Smooth muscle cell of the brain vasculature (primary cell): ENCODE data around the gene CCDC107.

Experiments used
- DNase-seq: peaks from one replicate; pipeline ENCODE4 v3.0.0-alpha.2; 2012; ENCODE audit warnings: low read depth, low spot score

The CCDC107 gene

GRCh38 chr9:35682520-35683315 is 24.6 kb downstream of the CCDC107 start:
- no peak for DNase-seq

- DNase-seq, result no peak
These were observed 25.2 kb downstream of the CCDC107 start for GRCh38 chr9:35683323-35683722.

GRCh38 chr9:35684921-35685320 is 26.8 kb downstream of the CCDC107 start:
- no peak for DNase-seq

GRCh38 chr9:35685506-35685905 is 27.4 kb downstream of the CCDC107 start:
- DNase-seq, result no peak

GRCh38 chr9:35686222-35687203 is 28.4 kb downstream of the CCDC107 start:
- DNase-seq, result peak; percentile 72

- DNase-seq, result no peak
These were observed 29.2 kb downstream of the CCDC107 start for GRCh38 chr9:35687306-35687705.

GRCh38 chr9:35687972-35688557 is 30.0 kb downstream of the CCDC107 start:
- no peak for DNase-seq

- DNase-seq, result no peak
These were observed 30.8 kb downstream of the CCDC107 start for GRCh38 chr9:35688558-35689541.

- DNase-seq, result no peak
These were observed 31.6 kb downstream of the CCDC107 start, which contains the start of gene TPM2 for GRCh38 chr9:35689542-35690293. Gene TPM2, minus strand, starts transcription at chr9:35689925. Its CDS starts 108 bp downstream, at chr9:35689817.

- no peak for DNase-seq
These were observed 32.2 kb downstream of the CCDC107 start for GRCh38 chr9:35690294-35690613.

GRCh38 chr9:35690614-35691333 is 32.7 kb downstream of the CCDC107 start:
- no peak for DNase-seq

GRCh38 chr9:35691334-35691650 is 33.2 kb downstream of the CCDC107 start:
- no peak for DNase-seq

GRCh38 chr9:35691757-35692301 is 33.7 kb downstream of the CCDC107 start:
- DNase-seq, result no peak

- DNase-seq, result no peak
These were observed 37.9 kb downstream of the CCDC107 start for GRCh38 chr9:35695943-35696401.

- no peak for DNase-seq
These were observed 38.6 kb downstream of the CCDC107 start for GRCh38 chr9:35696520-35697215.

- no peak for DNase-seq
These were observed 39.4 kb downstream of the CCDC107 start for GRCh38 chr9:35697486-35697885.

GRCh38 chr9:35698231-35698630 is 40.1 kb downstream of the CCDC107 start:
- DNase-seq, result no peak

- DNase-seq, result no peak
These were observed 41.9 kb downstream of the CCDC107 start for GRCh38 chr9:35700031-35700430.

- no peak for DNase-seq
These were observed 42.9 kb downstream of the CCDC107 start for GRCh38 chr9:35700942-35701341.
